Ectodermal cell (in vitro differentiated cells): Measurements from ENCODE around the gene OR52L1.

ENCODE experiments used
- H3K27ac ChIP-seq: 2 replicates; pipeline ENCODE4 v1.7.0; 2013; ENCODE audit warnings: mild to moderate bottlenecking, low read depth, low read length; ENCODE audit not compliant: insufficient read depth, poor library complexity, severe bottlenecking
- H3K27me3 ChIP-seq: 2 replicates; pipeline ENCODE4 v1.7.0; 2013; ENCODE audit warnings: mild to moderate bottlenecking, low read length; ENCODE audit not compliant: insufficient read depth, control insufficient read depth, poor library complexity, severe bottlenecking
- H3K36me3 ChIP-seq: one replicate; pipeline ENCODE4 v1.7.0; 2013; ENCODE audit warnings: low read length; ENCODE audit not compliant: control insufficient read depth, insufficient read depth
- H3K4me1 ChIP-seq: one replicate; pipeline ENCODE4 v1.7.0; 2013; ENCODE audit warnings: low read length; ENCODE audit not compliant: control insufficient read depth, insufficient read depth
- H3K4me3 ChIP-seq: 2 replicates; pipeline ENCODE4 v1.7.0; 2013; ENCODE audit warnings: low read depth, low read length, control low read depth; ENCODE audit not compliant: insufficient read depth
- H3K9me3 ChIP-seq: 2 replicates; pipeline ENCODE4 v1.7.0; 2013; ENCODE audit warnings: mild to moderate bottlenecking, low read length, moderate library complexity; ENCODE audit not compliant: control insufficient read depth
- WGBS, 2 experiments: methylation state at CpG; one replicate each; pipeline ENCODE4 v1.1.7; 2013; ENCODE audit warnings: missing lambda C conversion rate in 2 of 2; 5-methylcytosine and 5-hydroxymethylcytosine counted together

The OR52L1 gene

GRCh38 chr11:5955586-5955985 is 31.2 kb downstream of the OR52L1 start:
- no peaks in the 10 kb centered on the region for H3K36me3 ChIP-seq
- 91 to 94% methylated on average over 2 of the region's 3 CpGs for WGBS, 2 experiments
- no peaks in the 10 kb centered on the region for H3K27me3 ChIP-seq
- H3K4me1 ChIP-seq: no peaks in the 10 kb centered on the region
- no peaks in the 10 kb centered on the region for H3K9me3 ChIP-seq
- H3K4me3 ChIP-seq: no peak overlapping the region
- H3K27ac ChIP-seq: no peak overlapping the region

DNA sequence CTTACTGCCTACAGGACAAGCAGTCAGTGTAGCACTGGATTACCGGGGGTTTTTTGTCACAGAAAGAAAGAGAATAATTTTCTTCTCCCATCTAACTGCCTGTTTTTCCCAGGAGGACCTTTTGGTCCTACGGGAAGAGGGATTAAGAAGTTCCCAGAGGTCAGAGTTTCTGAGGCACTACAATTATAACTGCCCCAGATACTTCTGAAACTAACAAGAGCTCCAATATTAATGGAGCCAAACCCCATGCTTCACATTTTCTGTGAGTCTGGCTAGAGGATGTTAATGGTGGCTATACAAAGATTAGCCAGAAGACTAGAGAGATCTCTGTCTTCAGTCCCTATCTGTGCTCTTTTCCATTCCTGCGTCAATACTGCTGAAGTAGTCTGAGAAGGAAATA is 44.8 kb downstream of the OR52L1 start, which contains the start of gene OR56A3:
OR56A3 (plus strand) TSS at position 301 of the 400 bp plus-strand sequence. CDS start 5,096 bp downstream, outside the sequence.
- Histone ChIP-seq H3K9me3 (no peaks in the 10 kb centered on the region), H3K36me3 (no peaks in the 10 kb centered on the region), H3K27ac (no peak within 1 kb of the TSS), H3K4me3 (no peak within 1 kb of the TSS), H3K4me1 (no peaks in the 10 kb centered on the region), H3K27me3 (no peaks in the 10 kb centered on the region)
- 90 to 96% methylated on average over 3 of the region's 3 CpGs for WGBS, 2 experiments

DNA sequence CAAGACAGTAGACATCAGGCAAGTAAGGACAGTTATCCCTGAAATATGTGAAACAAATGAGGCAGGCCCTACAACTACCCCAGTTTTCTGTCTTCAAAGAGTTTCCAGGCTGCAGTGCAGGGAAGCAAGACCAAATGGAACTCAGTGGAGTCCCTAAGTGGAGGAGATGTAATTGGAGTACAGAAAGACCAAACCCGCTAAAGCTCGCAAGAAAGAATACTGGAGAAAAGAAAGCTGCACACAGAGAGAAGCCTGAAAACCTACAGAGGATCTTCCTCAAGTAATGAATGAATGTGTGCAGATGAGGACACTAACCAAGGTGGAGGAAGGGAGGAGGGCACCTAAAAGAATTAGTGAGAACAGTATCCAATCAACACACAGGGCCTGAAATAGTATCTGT is 46.0 kb downstream of the OR52L1 start:
- Histone ChIP-seq H3K4me3 (no peak overlapping the region), H3K4me1 (no peaks in the 10 kb centered on the region), H3K27ac (no peak overlapping the region), H3K9me3 (no peaks in the 10 kb centered on the region), H3K36me3 (no peaks in the 10 kb centered on the region), H3K27me3 (no peaks in the 10 kb centered on the region)
- WGBS, 2 experiments: 96 to 98% methylated on average over 2 of the region's 2 CpGs

DNA sequence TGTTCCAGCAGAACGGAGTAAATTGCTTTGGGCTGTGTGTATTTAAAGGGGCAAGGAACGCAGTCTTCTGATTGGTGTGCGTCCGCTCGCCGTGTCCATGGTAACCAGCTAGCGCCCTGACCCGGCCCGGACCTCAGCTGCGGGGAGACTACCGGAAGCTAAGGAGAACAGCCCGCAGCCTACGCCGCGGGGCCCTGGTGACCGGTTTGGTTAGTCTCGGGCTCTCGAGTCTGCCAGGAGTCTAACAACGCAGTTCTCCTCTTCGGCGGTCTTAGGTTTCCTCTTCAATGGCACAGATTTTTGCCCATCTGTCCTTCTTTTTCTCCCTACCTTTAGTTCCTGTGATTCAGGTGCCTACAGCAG is 48.2 kb downstream of the OR52L1 start:
- no peaks in the 10 kb centered on the region for H3K27me3 ChIP-seq
- no peak overlapping the region for H3K27ac ChIP-seq
- no peaks in the 10 kb centered on the region for H3K36me3 ChIP-seq
- WGBS, 2 experiments: 96 to 97% methylated on average over 21 of the region's 21 CpGs
- H3K4me1 ChIP-seq: no peaks in the 10 kb centered on the region
- no peak overlapping the region for H3K4me3 ChIP-seq
- no peaks in the 10 kb centered on the region for H3K9me3 ChIP-seq

GRCh38 chr11:5937868-5938602 is 48.8 kb downstream of the OR52L1 start:
- Histone ChIP-seq H3K36me3 (no peaks in the 10 kb centered on the region), H3K4me1 (no peaks in the 10 kb centered on the region)
- 90 to 91% methylated on average over 39 of the region's 39 CpGs for WGBS, 2 experiments

More at GRCh38 chr11:5937868-5938602, 48.8 kb downstream of the OR52L1 start:
- no peaks in the 10 kb centered on the region for H3K9me3 ChIP-seq
- no peak overlapping the region for H3K4me3 ChIP-seq
- no peaks in the 10 kb centered on the region for H3K27me3 ChIP-seq
- H3K27ac ChIP-seq: no peak overlapping the region
